Esophagus squamous epithelium (tissue), 4 donors: ENCODE data around the gene TSPAN32.

ENCODE experiments used
- POLR2A ChIP-seq, 4 donors: fragments of 450-650 bp; IDR thresholded peaks; one replicate each; pipeline ENCODE4 v1.6.1; 2017; ENCODE audit warnings: antibody characterized with exemption in 4 of 4, mild to moderate bottlenecking in 4 of 4, moderate library complexity in 3 of 4
- TF ChIP-seq, protein P1 (sequence below), 6 experiments: fragments of 450-650 bp in 4 of 6; fragments of 200-600 bp in 2 of 6; sonication (generic) in 2 of 6; IDR thresholded peaks; one replicate each; pipeline ENCODE4 v1.5.1; 2016 to 2019; ENCODE audit warnings: antibody characterized with exemption in 6 of 6, mild to moderate bottlenecking in 4 of 6, moderate library complexity in 4 of 6

DNA sequence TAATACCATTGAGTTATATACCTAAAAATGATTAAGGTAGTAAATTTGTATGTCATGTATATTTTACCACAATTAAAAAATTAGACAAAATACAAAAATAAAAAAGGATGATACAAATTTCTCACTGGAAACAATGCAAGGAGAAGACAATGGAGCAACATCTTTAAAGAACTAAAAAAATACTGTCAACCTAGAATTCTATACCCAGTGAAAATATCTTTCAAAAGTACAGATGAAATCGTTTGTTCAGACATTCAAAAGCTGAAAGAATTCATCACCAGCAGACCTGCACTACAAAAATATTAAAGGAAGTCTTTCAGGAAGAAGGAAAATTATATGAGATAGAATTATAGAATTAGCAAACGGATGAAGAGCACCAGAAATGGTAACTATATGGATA is 21.6 kb upstream of the TSPAN32 start:
- TF ChIP-seq, protein P1, sequence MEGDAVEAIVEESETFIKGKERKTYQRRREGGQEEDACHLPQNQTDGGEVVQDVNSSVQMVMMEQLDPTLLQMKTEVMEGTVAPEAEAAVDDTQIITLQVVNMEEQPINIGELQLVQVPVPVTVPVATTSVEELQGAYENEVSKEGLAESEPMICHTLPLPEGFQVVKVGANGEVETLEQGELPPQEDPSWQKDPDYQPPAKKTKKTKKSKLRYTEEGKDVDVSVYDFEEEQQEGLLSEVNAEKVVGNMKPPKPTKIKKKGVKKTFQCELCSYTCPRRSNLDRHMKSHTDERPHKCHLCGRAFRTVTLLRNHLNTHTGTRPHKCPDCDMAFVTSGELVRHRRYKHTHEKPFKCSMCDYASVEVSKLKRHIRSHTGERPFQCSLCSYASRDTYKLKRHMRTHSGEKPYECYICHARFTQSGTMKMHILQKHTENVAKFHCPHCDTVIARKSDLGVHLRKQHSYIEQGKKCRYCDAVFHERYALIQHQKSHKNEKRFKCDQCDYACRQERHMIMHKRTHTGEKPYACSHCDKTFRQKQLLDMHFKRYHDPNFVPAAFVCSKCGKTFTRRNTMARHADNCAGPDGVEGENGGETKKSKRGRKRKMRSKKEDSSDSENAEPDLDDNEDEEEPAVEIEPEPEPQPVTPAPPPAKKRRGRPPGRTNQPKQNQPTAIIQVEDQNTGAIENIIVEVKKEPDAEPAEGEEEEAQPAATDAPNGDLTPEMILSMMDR (IDR thresholded peaks at IDR 0.05), result no peak
- no peak for TF ChIP-seq POLR2A (IDR thresholded peaks at IDR 0.05)
